ENCODE data around the gene FKBP10.

FKBP10 gene

DNA sequence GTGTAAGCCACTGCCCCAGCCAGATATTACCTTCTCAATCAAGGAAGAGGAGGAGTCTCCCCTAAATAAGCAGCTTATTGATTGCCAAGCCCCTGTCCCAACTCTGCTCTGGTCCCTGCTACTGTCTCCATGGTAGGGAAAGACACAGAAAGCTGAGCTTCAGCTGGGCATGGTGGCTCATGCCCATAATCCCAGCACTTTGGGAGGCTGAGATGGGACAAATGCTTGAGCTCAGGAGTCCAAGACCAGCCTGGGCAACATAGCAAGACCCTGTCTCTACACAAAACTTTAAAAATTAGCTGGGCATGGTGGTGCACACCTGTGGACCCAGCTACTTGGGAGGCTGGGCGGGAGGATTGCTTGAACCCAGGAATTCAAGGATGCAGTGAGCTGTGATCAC is 32.9 kb upstream of the FKBP10 start:
- H3K27me3 ChIP-seq (ENCODE audit: insufficient read depth, low read depth, severe bottlenecking): no peaks in the 10 kb centered on the region
- DNase-seq: no peak
- no peak overlapping the region for H3K4me3 ChIP-seq (ENCODE audit: low read depth, low read length)
- H3K9me3 ChIP-seq (ENCODE audit: severe bottlenecking): no peaks in the 10 kb centered on the region
- TF ChIP-seq, protein P1, sequence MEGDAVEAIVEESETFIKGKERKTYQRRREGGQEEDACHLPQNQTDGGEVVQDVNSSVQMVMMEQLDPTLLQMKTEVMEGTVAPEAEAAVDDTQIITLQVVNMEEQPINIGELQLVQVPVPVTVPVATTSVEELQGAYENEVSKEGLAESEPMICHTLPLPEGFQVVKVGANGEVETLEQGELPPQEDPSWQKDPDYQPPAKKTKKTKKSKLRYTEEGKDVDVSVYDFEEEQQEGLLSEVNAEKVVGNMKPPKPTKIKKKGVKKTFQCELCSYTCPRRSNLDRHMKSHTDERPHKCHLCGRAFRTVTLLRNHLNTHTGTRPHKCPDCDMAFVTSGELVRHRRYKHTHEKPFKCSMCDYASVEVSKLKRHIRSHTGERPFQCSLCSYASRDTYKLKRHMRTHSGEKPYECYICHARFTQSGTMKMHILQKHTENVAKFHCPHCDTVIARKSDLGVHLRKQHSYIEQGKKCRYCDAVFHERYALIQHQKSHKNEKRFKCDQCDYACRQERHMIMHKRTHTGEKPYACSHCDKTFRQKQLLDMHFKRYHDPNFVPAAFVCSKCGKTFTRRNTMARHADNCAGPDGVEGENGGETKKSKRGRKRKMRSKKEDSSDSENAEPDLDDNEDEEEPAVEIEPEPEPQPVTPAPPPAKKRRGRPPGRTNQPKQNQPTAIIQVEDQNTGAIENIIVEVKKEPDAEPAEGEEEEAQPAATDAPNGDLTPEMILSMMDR (IDR thresholded peaks at IDR 0.05; ENCODE audit: low read depth, low read length): no peak
- H3K36me3 ChIP-seq: peaks cover 15% of the 10 kb centered on the region
- H3K27ac ChIP-seq: no peak overlapping the region

DNA sequence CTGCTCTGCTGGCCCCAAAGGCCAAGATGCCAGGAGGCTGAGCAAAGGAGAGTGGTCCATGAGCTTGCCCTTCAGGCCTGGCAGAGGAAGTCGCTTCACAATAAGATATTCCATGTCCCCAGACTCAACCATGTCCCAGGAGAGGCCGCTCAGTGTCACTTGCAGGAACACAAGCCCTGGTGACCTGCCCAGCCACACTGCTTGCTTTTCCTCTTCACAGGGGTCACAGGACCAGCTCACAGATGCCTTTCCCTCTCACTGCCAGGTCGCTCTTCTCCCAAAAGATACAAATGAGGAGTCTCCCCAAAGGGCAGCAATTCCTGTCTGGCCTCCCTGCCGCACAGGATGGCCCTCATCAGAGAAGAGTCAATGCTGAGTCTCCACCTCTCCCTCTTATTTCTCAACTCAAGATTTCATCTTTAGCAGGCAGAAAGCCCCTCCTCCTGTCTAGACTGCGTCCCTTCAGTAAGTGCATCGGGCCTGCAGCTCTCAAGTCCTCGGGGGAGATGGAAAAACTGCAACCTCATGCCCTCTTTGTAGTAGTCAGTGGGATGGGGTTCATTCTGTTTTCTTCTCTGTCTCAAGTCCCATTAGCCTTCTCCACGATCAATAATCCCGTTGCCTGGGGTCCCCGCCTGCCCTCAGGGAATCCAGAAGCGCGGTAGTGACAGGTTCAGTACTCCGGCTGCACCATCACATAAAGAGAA is 31.2 kb upstream of the FKBP10 start:
- no peak overlapping the region for H3K4me3 ChIP-seq (ENCODE audit: low read depth, low read length)
- no peak overlapping the region; the same call in 1 of the 2 replicates for H3K27ac ChIP-seq
- no peaks in the 10 kb centered on the region for H3K27me3 ChIP-seq (ENCODE audit: insufficient read depth, low read depth, severe bottlenecking)
- no peak for DNase-seq
- H3K36me3 ChIP-seq: peaks cover 8% of the 10 kb centered on the region
- no peaks in the 10 kb centered on the region for H3K9me3 ChIP-seq (ENCODE audit: severe bottlenecking)
- TF ChIP-seq, protein P1 (IDR thresholded peaks at IDR 0.05; ENCODE audit: low read depth, low read length): no peak

DNA sequence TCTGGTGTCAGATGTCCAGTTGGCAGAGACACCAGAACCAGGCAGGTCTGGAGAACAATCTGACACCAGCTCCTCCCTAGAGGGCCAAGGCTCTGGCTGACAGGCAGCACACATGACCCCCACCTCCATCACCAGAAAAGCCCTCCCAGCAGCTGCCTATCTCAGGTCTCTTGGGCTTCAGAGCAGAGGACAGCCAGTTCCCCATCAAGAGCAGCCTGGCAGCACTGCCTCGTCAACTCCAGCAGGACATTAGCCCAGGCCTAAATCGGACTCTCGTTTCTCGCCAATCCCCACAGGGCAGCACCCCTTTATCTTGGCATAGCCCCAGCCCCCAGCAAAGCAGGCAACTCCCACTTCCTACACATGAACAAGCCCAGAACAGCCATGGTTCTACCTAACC is 30.7 kb upstream of the FKBP10 start:
- H3K27me3 ChIP-seq (ENCODE audit: insufficient read depth, low read depth, severe bottlenecking): no peaks in the 10 kb centered on the region
- peaks cover 3% of the 10 kb centered on the region; the same call in 1 of the 2 replicates for H3K36me3 ChIP-seq
- TF ChIP-seq, protein P1 (IDR thresholded peaks at IDR 0.05; ENCODE audit: low read depth, low read length): no peak
- DNase-seq: no peak
- no peak overlapping the region; the same call in 1 of the 2 replicates for H3K27ac ChIP-seq
- H3K9me3 ChIP-seq (ENCODE audit: severe bottlenecking): no peaks in the 10 kb centered on the region
- no peak overlapping the region for H3K4me3 ChIP-seq (ENCODE audit: low read depth, low read length)

DNA sequence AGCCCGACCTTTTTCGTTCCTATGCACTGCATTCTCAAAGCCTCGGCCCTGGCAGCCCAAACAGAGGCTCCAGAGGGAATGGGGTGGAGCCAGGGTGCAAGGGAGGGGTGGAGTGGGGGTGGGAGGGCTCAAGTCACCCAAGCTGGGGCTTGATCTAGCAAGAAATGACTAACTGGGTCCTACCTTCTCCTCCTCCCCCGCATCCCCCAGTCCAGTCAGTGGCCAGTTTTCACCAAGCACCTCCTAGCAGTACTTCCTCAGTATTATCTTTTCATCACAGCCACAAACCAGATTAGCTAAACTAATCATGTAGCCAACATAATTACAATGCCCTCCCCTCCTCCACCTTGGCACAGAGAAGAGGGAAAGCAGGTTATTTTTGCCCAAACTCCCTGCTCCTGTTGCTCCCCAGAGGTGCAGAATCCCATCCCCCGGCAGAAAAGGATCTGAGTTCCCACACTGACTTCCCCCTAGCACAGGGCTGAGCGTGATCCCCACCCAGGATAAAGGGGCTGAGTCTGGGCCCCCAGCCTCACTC is 28.5 kb upstream of the FKBP10 start:
- Histone ChIP-seq H3K4me3 (ENCODE audit: low read depth, low read length) (no peak overlapping the region; the same call in 1 of the 2 replicates), H3K9me3 (ENCODE audit: severe bottlenecking) (no peaks in the 10 kb centered on the region), H3K27ac (peak overlapping the region; percentile 65), H3K36me3 (peaks cover 3% of the 10 kb centered on the region; the same call in 1 of the 2 replicates), H3K27me3 (ENCODE audit: insufficient read depth, low read depth, severe bottlenecking) (no peaks in the 10 kb centered on the region)
- DNase-seq: peak; percentile 73
- TF ChIP-seq, protein P1 (IDR thresholded peaks at IDR 0.05; ENCODE audit: low read depth, low read length): no peak

DNA sequence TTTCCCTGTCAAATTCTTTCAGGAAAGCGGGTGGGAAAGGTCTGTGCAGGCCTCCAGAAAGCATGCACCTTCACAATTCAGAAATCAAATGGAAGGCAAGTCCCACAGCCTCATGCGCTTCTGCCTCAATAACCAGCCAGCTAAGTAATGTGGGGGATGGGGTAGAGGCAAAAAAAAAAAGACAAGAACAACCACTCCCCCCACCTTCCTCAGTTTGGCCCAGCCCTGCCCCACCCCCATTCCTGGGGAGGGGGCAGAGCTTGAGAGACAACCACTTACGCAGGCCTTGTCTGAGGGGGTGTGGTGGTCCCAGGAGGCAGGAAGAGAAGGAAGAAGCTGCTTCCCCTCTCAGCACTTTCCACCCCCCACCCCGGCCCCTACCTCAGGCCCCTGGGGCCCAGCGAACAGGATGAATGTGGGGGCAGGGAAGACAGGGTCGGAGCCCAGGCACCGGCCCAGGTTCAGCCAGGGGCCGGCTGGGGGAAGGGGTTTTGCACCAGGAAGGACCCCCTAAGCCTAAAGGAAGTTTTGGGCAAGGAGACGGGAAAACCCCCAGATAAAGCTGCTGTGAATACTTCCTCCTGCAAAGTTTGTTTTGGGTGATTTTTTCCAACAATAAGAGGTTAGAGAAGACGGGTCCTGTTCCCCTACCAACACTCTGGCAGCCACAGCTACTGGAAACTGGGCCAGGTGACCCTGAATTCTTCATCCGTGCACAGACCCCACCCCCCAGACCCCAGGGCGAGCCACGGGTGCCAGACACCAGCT is 27.5 kb upstream of the FKBP10 start:
- no peaks in the 10 kb centered on the region for H3K9me3 ChIP-seq (ENCODE audit: severe bottlenecking)
- DNase-seq: no peak
- H3K36me3 ChIP-seq: peaks cover 3% of the 10 kb centered on the region; the same call in 1 of the 2 replicates
- H3K27ac ChIP-seq: peak overlapping the region; percentile 65
- H3K4me3 ChIP-seq (ENCODE audit: low read depth, low read length): peak overlapping the region; percentile 52
- no peaks in the 10 kb centered on the region for H3K27me3 ChIP-seq (ENCODE audit: insufficient read depth, low read depth, severe bottlenecking)
- TF ChIP-seq, protein P1 (IDR thresholded peaks at IDR 0.05; ENCODE audit: low read depth, low read length): no peak
